Measurements from ENCODE around the gene STAG3.
"Not testable (repeated sequence)": the region's sequence is repeated elsewhere in the genome, so short reads cannot be mapped to it uniquely, and the experiment has no call there.

STAG3 gene

DNA sequence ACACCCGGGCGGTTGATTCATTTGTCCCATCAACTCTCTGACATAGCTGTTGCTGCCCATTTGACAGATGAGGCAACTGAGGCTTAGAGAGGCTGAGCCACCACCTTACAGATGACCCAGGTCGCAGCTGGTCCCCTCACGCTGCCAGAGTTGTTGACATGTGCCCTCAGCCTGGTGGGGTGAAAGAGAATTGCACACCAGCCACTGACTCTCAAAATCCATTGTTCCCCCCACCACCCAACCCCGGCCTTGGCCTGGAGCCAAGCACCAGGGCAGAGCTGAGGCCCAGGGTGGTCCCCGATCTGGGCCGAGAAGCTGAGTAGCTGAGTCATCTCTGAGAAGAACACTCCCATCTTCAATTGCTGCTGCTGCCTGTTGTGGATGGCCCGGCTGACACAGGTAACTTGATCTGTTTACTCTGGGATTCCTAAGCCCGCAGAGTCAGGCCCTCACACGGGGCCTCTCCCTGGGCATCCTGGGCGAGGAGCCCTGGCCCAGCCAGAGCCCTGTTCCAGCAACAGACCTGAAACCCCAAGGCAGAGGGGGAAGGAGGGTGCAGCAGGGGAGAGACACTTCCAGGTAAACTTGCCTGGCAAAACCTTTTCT, 69.5 kb downstream of the STAG3 start:
- DNase-seq (ENCODE audit: low read depth): no peak

DNA sequence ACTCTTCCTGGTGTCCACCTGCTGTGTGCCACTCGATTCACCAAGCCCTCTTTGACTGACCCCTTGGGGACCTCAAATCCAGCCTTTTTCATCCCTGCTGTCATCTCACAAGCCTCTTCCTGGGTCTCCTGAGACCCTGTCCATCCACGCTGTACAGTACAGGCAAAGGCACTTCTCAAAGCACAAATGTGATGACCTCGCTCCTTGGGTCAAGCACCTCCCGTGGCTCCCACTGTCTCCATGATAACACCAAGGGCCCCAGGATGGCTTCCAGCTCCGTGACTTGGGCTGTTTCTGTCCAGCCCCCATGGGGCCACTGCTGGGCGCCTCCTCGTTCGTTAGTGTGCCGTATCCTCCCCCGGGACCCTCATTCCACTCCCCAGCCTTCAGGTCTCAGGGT, 70.8 kb downstream of the STAG3 start:
- DNase-seq (ENCODE audit: low read depth): no peak

DNA sequence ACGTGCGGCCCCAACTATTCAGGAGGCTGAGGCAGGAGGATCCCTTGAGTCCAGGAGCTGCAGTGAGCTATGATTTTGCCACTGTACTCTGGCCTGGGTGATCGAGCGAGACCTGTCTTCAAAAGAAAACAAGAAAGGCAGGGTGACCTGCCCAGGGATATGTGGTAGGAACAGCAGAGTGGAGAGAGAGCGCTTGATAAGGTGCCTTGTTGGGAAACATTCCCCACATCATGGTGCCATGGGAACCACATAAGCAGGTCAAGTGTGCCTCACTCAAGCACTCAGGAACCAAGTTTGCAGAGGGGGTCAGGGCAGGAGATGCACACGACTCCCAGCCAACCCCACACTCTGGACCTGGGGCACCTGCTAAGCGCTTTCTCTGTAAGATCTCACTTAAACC, 79.3 kb downstream of the STAG3 start:
- no peak for DNase-seq (ENCODE audit: low read depth)

DNA sequence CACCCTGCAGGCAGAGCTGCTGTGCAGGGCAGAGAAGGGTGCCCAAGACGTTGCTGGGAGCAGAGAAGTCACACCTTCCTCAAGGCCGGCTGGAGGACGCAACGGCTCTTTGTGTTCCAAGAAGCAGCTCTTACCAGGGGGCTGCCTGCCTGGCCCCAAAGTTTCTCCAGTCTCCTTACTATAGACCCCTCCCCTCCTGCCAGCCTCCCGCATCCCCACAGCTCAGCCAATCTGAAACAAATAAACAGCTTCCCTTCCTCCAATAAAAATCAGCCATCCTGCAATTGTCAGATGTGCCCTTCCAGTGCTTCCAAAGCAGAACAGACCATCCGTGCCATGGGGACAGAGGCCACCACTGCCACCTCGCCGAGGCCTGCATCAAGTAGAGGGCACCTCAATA, 82.3 kb downstream of the STAG3 start:
- not testable (repeated sequence) for DNase-seq (ENCODE audit: low read depth)

DNA sequence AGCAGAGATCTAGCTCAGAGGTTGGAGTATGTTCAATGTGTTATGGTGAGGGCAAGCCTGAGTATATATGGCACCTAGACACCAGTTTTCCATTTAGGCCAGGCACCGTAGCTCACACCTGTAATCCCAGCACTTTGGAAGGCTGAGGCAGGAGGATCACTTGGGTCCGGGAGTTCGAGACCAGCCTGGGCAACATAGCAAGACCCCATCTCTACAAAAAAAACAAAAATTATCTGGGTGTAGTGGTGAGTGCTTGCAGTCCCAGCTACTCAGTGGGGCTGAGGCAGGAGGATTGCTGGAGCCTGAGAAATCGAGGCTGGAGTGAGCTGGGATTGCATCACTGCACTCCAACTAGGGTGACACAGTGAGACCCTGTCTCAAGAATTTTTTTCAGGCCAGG, 85.2 kb downstream of the STAG3 start:
- DNase-seq (ENCODE audit: low read depth): not testable (repeated sequence)
